ENCODE data around the gene MAFG. TPM values are rescaled to one million over a fixed set of nuclear protein-coding genes. Genes with fewer than 3 reads are reported as not detected.

The MAFG gene
- total and polyA plus RNA-seq, 2 of the 13 experiments (the other 11 are each of a cell fraction or from before 2014, with no cell fraction given), result 14.5 to 20.0 TPM

GRCh38 chr17:81960130-81960958 lies 32.8 kb upstream of the MAFG start (continued):
- TF ChIP-seq ATF7 (IDR thresholded peaks at IDR 0.05) (no peak), ATF7 (CRISPR knock-in tag; IDR thresholded peaks at IDR 0.05) (0 out of 2 replicates have a peak, but pooled peaks have one; percentile 23), SP5 (CRISPR knock-in tag; IDR thresholded peaks at IDR 0.05; ENCODE audit: borderline replicate concordance, low read depth) (no peak), ZNF280B (CRISPR knock-in tag; IDR thresholded peaks at IDR 0.05; ENCODE audit: borderline replicate concordance) (0 out of 2 replicates have a peak, but pooled peaks have one; percentile 43), MEIS1 (CRISPR knock-in tag; IDR thresholded peaks at IDR 0.05; ENCODE audit: borderline replicate concordance) (peak; percentile 24; the same call in 1 of the 2 replicates), FOXO1 (CRISPR knock-in tag; IDR thresholded peaks at IDR 0.05) (peak; percentile 1; the same call in 1 of the 2 replicates), ZNF589 (CRISPR knock-in tag; conservative IDR thresholded peaks at IDR 0.05) (peak; percentile 26; the same call in 1 of the 2 replicates), ZNF564 (CRISPR knock-in tag; IDR thresholded peaks at IDR 0.05) (peak; percentile 4), ETS1 (CRISPR knock-in tag; IDR thresholded peaks at IDR 0.05) (no peak), PAF1 (CRISPR knock-in tag; IDR thresholded peaks at IDR 0.05) (no peak), WIZ (CRISPR knock-in tag; IDR thresholded peaks at IDR 0.05) (0 out of 2 replicates have a peak, but pooled peaks have one; percentile 33), ARNTL (CRISPR knock-in tag; IDR thresholded peaks at IDR 0.05) (peak; percentile 62), SKI (IDR thresholded peaks at IDR 0.05; ENCODE audit: partially characterized antibody) (no peak), ZNF766 (CRISPR knock-in tag; IDR thresholded peaks at IDR 0.05; ENCODE audit: borderline replicate concordance) (peak; percentile 51; the same call in 1 of the 2 replicates), IRF9 (CRISPR knock-in tag; IDR thresholded peaks at IDR 0.05; ENCODE audit: borderline replicate concordance) (peak; percentile 75), ZBTB7B (CRISPR knock-in tag; IDR thresholded peaks at IDR 0.05) (no peak; the same call in 1 of the 2 replicates), DPF2 (CRISPR knock-in tag; IDR thresholded peaks at IDR 0.05; ENCODE audit: borderline replicate concordance, low read depth) (0 out of 2 replicates have a peak, but pooled peaks have one; percentile 6), ZNF687 (CRISPR knock-in tag; IDR thresholded peaks at IDR 0.05) (peak; percentile 51), PCBP1 (IDR thresholded peaks at IDR 0.05; ENCODE audit: borderline replicate concordance, low read depth, low read length) (0 out of 2 replicates have a peak, but pooled peaks have one; percentile 51), ZNF337 (CRISPR knock-in tag; IDR thresholded peaks at IDR 0.05; ENCODE audit: borderline replicate concordance, low read depth) (0 out of 2 replicates have a peak, but pooled peaks have one; percentile 41)

Data from HepG2 (cell line).